HG02678 (cell line): ENCODE data around the gene SPDYE1.
"Not testable (repeated sequence)": the region's sequence is repeated elsewhere in the genome, so short reads cannot be mapped to it uniquely, and the experiment has no call there.

ENCODE experiments used
- ATAC-seq: cut with Tn5 transposase; IDR thresholded peaks from one replicate; pipeline ENCODE4 v1.9.1; 2021; ENCODE audit warnings: mild to moderate bottlenecking, moderate library complexity; ENCODE audit not compliant: unreplicated experiment

The SPDYE1 gene, protein sequence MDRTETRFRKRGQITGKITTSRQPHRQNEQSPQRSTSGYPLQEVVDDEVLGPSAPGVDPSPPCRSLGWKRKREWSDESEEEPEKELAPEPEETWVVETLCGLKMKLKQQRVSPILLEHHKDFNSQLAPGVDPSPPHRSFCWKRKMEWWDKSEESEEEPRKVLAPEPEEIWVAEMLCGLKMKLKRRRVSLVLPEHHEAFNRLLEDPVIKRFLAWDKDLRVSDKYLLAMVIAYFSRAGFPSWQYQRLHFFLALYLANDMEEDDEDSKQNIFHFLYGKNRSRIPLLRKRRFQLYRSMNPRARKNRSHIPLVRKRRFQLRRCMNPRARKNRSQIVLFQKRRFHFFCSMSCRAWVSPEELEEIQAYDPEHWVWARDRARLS

DNA sequence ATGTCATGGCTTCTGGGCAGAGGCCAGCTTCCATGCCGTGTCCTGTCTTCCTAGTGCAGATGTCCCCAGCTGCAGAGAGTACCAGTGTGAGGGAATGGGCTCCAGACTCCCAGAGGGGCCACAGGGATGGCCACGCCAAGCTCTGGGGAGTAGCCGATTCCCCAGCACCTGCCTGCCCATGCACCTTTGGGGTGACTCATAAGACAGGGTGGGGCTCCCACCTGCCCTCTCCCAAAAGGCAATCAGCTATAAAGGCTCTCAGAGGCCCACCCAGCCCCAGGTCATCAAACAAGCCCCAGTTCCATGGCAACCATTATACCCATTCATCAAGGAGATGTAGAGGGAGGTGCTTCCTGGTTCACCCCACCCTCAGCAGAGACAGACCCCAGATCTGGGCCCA is at the start of gene SPDYE1:
SPDYE1 (plus strand) TSS at position 366 of the 400 bp plus-strand sequence. CDS start 2,053 bp downstream, outside the sequence.
- ATAC-seq = not testable (repeated sequence)

DNA sequence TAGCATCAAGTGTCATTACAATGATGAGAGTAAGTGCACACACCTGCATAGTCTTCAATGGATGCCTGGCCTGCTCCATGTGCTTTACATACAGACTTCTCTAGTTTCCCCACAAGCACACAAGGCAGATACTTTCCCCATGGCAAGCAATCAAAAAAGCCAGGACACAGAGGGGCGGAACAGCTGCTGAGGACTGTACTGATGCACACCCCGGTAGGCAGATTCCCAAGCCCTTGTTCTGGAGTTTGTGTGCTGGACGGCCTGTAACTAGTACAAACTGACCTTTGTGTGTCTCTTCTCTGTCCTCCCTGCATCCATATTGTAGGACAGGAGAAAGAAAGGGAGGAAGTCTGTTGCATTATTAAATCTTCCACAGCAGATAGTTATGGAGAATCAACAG is 45.7 kb upstream of the SPDYE1 start:
- ATAC-seq = no peak

DNA sequence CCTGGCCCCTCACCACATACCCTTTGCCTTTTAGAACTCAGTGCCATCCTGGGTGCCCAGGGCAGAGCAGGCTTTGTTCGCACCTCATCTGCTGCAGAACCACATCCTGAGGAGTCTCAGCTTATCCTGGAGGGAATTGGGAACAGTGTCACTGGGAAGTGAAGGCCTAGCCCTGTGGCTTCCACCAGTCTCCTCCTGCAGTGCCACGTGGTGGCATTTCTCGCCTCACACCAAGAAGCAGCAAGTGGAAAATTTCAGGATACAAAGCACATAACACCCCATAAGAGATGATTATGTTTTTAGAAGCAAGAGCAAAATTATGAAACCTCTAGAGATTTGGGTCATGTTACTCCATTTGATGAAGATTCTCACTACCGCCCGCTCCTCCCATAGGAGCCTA is 44.6 kb upstream of the SPDYE1 start:
- no peak for ATAC-seq

DNA sequence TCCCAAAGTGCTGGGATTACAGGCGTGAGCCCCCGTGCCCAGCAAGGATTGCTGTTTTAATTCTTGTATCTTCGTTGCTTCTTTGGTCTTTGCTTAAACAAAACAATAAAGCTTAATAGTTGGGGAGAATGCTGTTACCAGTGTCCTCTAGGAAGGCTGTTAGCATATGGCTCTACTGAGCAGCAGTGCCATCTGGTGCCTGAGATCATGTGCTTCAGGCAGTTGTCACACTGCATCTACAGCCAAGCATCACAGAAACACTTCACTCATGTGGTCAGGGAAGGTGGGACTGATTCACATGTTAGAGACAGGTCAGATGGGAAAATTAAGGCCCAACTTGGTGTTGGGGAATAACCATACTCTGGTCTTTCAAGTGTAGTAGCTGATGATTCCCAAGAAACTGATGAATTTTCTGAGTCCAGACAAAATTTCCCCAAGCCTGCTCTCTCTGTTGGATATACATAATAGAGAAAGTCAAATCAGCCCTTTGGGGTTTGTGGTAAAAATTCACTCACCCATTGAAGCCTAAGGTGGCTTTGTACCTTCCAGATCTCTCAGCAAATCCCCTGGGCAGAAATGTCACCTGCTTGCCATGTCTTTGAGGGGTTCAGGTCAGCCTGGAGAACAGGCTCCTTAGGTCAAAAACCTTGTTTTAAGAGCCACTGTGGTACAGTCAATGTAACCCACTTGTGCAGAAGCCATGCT is 43.0 kb upstream of the SPDYE1 start:
- ATAC-seq = no peak

DNA sequence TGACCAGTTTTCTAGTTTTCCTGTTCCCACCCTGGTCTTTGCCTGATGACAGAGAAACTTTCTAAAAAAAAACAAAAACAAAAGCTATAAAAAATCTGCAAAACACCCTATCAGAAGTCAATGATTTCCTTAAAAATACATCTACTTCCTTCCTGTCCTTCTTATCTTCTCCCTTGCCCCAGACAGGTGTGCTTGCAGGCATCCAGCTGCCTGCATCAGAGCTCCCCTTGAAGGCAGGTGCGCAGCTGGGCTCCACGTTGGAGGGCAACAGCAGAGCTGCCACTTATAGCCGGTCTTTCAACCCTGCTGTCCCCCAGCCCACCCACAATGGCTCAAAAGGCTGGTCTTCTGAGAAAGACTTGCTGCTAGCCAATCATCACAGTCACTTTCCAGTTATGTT is 41.7 kb upstream of the SPDYE1 start:
- ATAC-seq = no peak

DNA sequence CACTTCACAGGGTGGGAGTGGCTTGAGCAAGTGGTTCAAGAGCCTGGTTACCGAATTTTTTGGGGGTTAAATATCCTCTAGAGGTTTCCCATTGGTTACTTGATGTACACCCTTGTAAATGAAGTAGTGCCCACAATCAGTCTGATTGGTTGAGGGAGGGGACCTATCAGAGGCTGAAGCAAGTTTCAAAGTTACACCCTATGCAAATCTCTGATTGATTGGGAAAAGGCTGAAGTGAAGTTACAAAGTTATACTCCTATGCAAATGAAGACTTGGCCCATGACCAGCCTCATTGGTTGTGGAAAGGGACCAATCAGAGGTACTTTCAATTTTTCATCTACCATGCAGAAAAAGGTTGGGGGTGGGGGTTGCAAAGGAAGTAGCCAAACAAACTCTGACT is 36.8 kb upstream of the SPDYE1 start:
- ATAC-seq = no peak

DNA sequence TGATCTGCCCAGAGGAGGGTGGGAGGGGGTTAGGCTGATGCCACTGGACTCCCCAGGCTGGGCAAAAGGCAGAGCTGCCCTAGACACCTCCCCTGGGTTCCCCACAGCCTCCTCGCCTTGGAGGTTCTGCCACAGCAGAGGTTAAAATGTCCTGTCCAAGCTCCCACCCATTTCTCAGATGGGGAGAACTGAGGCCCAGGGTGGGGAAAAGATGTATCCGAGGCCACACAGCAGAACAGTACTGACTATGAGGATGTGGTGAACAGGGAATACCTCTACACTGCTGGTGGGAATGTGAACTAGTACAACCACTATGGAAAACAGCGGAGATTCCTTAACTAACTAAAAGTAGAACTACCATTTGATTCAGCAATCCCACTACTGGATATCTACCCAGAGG is 31.3 kb upstream of the SPDYE1 start:
- ATAC-seq = not testable (repeated sequence)

DNA sequence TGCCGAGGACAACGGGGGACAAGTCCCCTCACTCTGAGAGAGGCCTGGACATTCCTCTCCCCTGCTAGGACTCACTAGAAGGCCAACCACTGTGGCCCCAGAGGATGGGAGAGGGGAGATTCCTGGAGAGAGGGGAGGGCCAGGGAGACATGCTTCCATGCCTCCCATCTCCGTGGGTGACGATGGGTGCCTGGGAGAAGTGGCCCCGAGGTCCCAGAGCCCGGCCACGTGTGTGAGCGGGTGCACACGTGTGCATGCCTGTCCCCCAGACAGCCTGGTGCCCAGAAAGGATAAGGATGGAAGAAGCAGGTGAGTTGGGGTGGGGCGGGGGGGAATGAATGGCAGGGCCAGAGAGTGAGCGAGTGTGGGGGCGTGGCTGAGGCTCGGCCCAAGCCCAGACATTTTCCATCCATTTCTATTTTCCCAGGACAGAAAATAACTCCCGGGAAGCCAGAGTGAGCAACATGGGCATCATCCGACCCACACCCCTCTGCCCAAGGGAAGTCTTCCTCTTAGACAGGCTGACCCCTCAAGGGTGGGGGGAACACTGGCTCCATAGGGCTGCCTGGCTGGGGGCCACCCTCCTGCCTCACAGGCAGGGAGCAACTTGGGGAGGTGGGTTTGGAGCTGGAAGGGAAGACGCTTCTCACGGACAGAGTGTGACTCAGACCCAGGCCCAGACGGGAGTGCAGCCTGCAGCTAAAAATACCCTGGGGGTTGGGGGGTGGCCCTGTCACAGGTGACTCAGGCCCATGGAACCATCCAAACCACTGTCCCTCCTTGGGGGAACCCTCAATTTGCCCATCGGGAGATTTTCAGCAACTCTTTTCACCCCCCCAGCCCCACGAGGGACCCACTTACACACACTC is 29.3 kb upstream of the SPDYE1 start:
- ATAC-seq = not testable (repeated sequence)

DNA sequence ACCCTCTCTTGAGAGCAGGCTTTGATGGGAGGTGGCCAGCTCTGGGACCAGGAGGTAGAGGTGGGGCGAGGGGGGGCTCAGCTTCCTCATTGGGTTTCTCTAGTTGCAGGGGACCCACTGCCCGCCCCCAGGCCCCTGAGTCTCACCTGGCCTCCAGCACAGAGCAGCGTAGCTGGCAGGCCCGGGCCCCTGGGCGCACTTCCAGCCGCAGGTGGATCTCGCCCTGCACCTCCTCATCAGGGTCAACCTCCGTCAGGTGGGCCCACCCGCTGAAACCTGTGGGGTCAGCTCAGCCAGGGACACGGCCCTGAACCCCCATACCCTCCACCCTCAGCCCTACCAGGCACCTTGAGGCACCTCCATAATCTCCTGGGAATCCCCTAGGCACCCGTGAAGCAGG is 28.1 kb upstream of the SPDYE1 start:
- not testable (repeated sequence) for ATAC-seq

DNA sequence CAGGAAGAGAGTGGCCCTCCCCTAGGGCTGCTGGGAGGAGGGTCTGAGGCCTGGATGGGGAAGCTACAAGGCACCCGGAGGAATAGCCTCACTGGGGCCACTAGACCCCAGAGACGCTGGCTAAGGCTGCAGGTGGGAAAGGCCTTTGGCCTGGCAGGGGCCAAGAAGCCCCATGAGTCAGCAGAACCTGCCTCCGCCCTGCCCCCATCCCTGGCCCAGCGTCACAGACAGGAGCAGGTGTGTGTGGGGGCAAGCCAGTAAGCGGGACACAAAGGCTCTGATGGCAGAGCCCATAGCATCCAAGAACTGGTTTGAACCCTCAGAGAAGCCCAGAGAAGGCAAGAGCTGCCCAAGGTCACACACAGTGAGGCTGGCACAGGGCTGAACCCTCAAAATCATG is 27.0 kb upstream of the SPDYE1 start:
- not testable (repeated sequence) for ATAC-seq

DNA sequence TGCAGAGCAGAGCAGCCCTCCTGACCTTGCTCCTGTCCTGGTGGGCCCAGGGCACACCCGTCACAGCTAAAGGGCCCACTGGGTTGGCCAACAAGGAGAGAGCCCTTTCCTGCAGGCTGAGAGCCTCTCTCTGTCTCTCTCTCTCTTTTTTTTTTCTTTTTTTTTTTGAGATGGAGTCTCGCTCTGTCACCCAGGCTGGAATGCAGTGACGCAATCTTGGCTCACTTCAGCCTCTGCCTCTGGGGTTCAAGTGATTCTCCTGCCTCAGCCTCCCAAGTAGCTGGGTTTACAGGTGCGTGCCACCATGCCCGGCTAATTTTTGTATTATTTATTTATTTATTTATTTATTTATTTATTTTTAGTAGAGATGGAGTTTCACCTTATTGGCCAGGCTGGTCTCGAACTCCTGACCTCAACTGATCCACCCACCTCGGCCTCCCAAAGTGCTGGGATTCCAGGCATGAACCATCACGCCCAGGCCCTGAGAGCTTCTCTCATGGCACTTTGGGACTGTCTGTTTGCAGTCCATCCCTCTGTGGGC is 23.6 kb upstream of the SPDYE1 start:
- not testable (repeated sequence) for ATAC-seq

DNA sequence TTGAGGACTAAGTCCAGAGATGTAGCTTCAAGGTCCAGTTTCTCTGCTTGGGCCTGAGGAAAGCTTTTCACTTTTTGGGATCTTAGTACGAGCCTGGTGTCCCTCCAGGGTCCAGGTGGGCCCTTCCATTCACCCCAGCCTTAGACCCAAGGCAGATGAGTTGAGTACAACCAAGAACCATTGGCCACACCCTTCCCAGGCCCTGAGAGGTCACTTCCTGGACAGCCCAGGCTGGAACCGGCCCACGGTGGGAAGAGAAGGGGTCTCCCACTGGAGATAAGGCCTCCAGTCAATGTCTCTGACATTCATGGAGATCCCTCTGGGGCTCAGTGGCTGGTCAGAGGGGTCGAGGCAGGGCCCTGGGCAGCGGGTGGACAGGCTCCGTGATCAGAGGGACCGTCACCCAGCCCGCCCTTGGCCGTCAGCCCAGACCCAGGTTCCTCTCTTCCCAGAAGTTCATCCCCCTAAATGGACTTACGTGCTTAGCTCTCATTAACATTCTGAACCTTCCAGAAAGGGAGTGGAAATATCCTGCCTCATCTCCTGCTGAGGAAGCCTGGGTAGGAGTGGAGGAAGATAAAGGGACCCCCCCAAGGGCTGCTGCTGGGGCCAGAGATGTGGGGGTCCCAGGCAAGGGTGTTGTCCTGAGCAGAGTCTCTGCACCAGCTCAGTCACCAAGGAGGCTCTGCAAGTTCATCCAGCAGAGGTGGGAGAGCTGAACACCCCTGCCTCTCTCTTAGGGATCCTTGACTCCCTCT is 22.8 kb upstream of the SPDYE1 start:
- not testable (repeated sequence) for ATAC-seq

DNA sequence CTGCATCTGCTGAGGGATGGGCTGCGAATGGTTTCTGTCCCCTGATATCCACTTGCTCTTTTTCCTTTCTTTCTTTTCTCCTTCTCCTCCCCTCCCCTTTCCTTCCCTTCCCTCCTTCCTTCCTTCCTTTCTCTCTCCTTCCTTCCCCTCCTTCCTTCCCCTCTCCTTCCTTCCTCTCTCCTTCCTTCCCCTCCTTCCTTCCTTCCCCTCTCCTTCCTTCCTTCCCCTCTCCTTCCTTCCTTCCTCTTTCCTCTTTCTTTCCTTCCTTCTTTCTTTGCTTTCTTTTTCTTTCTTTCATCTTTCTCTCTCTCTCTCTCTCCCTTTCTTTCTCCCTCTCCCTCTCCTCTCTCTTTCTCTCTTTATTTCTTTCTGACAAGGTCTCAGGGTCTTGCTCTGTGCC is 20.2 kb upstream of the SPDYE1 start:
- no peak for ATAC-seq

DNA sequence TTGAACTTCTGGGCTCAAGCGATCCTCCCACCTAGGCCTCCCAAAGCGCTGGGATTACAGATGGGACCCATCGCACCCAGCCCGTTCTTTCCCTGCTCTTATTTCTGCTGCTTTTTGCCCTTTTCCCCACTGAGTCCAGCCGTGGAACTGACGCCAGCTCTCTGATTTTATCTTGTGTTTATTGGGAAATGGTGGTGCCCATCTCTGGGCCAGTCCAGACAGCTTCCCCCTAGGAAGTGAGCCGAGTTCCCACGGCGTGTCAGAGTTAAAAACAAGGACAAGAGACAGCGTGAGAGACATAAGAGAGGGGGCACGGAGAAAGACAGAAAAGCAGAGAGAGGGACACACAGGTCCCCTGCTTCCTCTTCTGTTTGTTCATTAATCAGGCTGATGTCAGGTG is 19.6 kb upstream of the SPDYE1 start:
- not testable (repeated sequence) for ATAC-seq

DNA sequence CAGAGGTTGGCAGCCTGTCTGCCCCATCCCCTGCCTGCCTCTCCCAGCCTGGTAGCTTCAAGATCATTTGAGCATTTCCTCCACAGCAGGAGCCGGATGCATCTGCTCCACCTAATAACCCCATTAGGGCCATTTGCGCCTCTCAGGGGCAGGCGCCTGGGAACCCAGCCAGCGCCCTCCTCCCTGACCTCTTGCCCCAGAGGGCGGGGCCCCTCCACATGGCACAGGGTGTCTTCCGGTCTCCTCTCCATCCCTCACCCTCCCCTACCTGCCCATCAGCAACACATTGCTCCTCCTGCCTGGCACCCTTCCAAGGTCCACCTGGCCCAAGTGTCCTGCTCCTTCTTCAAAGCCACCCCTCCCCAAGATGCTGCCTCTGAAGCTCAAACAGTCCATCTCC is 14.8 kb upstream of the SPDYE1 start:
- ATAC-seq = not testable (repeated sequence)

DNA sequence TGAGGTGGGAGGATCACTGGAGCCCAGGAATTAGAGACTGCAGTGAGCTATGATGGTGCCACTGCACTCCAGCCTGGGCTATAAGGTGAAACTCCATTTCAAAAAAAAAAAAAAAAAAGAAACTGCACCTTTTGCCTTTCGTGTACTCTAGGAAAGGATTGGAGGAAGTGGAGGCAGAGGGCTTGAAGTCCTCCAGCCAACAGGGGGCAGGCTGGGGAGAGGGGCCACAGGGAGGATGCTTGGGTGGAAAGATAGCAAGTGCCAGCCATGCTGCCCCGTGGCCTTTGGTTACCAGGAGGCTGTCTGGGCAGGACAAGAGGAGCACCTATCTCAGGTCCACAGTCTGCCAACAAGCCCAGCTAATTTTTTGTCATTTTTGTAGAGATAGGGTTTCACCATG is 14.0 kb upstream of the SPDYE1 start:
- not testable (repeated sequence) for ATAC-seq

DNA sequence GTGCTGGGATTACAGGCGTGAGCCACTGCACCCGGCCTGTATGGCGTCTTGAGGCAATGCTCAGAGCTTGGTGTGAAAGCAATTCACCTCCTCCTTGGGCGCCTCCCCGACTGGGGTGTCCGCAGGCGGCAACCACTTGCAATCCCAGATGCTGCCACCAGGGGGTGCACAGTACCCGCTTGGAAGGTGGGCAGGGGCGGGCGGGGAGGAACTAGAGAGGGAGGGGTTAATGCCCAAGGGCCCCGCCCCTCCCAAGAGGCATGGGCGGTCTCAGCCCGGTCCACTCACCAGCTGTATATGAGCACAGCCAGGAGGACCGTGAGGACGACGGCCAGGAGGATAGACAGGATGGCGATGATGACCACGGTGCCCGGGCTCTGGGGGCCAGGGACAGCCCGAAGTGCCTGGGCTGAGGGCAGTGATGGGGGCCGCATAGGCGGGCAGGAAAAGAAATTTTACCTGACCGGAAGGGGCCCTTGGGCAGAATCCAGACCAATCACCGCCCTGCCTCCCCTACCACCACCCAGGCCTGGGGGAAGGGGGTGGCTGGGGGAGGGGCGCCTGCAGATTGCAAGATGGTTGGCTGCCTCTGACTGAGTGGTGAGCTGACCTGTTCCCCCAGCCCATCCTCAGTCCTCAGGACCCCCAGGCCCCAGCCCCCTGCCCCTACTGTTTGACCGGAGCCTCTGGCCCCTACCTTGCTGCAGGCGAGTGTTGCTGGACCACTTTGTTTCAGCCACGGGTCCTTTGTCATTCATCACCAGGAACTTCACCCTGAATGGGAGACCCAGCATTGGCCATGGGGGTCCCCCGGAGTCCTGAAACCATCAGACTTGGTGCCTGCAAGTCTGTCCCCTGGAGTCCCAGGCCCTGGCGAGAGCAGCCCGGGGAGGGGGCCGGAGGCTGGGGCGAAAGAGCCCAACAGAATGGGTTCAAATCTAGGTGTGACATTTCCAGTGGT is 11.5 kb upstream of the SPDYE1 start:
- peak; percentile 83 for ATAC-seq

DNA sequence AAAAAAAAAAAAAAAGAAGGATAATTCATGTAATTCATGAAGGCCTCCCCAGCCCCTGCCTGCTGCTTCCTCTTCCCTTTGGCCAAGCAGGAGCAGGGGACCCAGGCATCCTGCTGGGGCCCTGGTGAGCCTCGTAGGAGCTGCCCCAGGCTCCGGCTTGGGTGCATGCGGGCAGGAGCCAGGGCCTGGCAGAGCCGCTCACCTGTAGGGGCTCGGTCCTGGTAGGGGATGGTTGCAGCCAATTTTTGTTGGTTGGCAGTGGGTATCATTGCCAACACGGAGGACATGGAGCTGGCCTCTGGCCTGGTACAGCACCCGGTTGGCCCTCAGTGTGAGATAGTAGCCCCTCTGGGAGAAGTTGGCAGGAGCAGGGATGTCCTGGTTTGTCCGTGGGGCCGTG is 10.2 kb upstream of the SPDYE1 start:
- not testable (repeated sequence) for ATAC-seq

DNA sequence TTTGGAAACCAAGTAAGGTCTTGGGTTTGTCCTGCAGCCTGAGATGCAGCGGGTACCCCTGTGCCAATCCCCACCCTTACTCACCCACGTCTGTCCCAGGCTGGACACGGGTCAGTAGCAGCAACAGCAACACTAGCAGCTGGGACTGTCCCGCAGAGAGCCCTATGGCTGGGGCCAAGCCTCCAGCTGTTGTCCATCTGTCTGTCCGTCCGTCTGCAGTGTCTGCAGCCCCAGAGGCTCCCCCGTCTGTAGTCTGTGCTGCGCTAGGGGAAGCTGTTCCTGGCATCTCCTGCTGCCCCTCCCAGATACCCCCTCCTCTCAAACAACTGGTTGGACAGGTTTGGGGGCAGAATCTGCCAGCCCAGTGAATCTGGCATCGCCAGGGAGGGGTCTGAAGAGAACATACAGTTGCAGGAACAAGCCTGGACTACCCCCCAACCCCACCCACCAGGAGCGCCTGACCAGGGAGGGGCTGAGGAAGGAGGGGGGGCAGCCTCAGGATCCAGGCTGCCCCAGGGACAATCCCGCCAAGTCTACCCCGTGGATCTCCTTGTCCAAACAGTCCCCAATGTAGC is 7.6 kb upstream of the SPDYE1 start:
- not testable (repeated sequence) for ATAC-seq
